ENCODE results near the gene CREB3L1. TPM values are rescaled to one million over a fixed set of nuclear protein-coding genes. Genes with fewer than 3 reads are reported as not detected.
"Not testable (repeated sequence)": the region's sequence is repeated elsewhere in the genome, so short reads cannot be mapped to it uniquely, and the experiment has no call there.

Gene CREB3L1
- total RNA-seq, 1 donor from 2014 or later = 0.41 TPM

GRCh38 chr11:46248289-46249102 is 29.0 kb upstream of the CREB3L1 start:
- no peak for DNase-seq (ENCODE audit: low spot score in 2 of 2)

DNA sequence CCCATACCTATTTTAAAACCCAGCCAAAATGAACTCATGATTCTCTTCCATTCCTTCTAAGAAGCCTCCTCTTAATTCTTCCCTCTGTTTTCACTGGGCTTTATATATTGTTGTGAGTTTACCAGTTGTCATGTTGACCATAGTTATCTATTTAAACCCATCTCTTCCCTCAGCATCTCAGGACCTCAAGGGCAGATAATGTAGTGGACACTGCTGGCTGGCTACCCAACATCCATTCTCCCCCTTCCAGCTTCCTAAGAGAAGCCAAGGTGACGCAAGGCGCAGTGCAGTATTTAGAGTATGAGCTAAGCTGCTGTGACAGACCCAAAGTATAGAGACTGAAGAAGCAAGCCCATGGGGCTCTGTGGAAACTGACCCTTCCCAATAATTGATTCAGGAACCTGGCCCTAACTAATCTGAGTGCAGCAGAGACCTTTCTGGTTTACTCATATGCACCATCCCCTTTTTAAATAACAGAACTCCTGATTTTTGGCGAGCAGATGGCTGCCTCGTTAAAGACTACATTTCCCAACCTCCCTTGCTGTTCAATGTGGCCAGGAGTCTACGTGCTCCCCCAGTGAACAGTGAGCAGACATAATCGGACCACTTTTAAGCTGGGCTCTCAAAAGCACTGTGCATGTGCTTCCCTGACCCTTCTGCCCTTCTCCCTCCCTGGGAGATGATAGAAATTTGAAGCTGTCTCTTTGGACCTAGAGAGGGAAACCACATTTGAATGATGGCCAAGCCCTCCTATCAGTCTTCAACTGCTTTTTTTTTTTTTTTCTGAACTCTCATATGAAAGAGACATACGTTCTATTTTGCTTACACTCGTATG is 28.1 kb upstream of the CREB3L1 start:
- DNase-seq (ENCODE audit: low spot score in 2 of 2) (no peak), FAIRE-seq (no peak)

More at GRCh38 chr11:46248289-46249102, 29.0 kb upstream of the CREB3L1 start:
- FAIRE-seq = no peak

GRCh38 chr11:46249938-46250744 is 27.3 kb upstream of the CREB3L1 start:
- FAIRE-seq (no peak), DNase-seq (ENCODE audit: low spot score in 2 of 2) (no peak)

GRCh38 chr11:46250745-46251052 is 26.8 kb upstream of the CREB3L1 start:
- no peak for FAIRE-seq
- DNase-seq (ENCODE audit: low spot score in 2 of 2) = no peak

DNA sequence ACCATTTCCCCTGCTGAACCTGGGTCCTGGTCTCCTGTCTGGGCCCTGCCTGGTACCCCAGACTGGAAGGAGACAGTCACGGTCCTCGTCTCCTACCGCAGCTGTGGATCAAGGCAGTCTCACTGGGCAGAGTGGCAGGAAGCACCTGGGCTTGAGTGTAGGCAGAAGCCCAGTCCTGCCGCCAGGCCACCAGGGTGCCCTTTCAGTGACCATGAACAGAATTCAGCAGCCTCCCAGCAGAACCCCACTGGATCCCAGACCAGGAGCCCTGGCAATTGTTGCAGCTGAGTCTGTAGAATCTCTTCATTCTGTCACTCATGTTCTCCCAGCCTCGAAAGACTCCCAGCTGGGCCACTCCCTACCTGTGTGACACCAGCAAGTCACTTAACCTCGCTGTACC is 25.5 kb upstream of the CREB3L1 start:
- no peak for DNase-seq (ENCODE audit: low spot score in 2 of 2)
- FAIRE-seq = no peak

- FAIRE-seq = no peak
These were observed 25.0 kb upstream of the CREB3L1 start for GRCh38 chr11:46252373-46252914.

GRCh38 chr11:46253258-46254132 is 24.0 kb upstream of the CREB3L1 start:
- DNase-seq (ENCODE audit: low spot score in 2 of 2) (no peak), FAIRE-seq (no peak)

More at GRCh38 chr11:46252373-46252914, 25.0 kb upstream of the CREB3L1 start:
- DNase-seq (ENCODE audit: low spot score in 2 of 2) = no peak

DNA sequence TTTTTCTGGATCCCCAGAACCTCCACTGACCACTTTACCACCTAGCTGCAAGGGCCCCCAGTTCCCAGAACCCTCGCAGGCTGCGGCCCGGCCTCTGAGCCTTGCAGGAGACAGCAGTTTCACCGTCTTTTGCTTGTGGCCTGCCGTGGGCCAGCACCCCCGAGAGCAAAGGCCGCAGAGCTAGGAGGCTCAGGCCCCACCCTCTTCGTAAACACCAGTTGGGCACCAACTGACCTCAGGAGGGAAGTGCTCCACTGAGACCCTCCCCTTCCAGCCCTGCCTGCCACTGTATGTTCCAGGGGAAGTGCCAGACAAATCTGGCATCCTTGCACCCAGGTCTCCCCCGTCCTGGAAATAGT is 23.4 kb upstream of the CREB3L1 start:
- DNase-seq (ENCODE audit: low spot score in 2 of 2) = no peak
- FAIRE-seq = no peak

GRCh38 chr11:46256540-46257001 is 20.9 kb upstream of the CREB3L1 start:
- DNase-seq (ENCODE audit: low spot score in 2 of 2) (no peak), FAIRE-seq (no peak)

DNA sequence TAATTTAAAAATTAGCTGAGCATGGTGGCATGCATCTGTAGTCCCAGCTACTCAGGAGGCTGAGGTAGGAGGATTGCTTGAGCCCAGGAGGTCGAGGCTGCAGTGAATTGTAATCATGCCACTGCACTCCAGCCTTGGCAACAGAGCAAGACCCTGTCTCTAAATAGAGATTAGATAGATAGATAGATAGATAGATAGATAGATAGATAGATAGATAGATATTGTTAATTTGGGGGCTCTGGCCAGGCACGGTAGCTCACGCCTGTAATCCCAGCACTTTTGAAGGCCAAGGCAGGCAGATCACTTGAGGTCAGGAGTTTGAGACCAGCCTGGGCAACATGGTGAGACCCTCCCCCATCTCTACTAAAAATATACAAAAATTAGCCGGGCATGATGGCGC is 18.1 kb upstream of the CREB3L1 start:
- not testable (repeated sequence) for DNase-seq (ENCODE audit: low spot score in 2 of 2); FAIRE-seq

DNA sequence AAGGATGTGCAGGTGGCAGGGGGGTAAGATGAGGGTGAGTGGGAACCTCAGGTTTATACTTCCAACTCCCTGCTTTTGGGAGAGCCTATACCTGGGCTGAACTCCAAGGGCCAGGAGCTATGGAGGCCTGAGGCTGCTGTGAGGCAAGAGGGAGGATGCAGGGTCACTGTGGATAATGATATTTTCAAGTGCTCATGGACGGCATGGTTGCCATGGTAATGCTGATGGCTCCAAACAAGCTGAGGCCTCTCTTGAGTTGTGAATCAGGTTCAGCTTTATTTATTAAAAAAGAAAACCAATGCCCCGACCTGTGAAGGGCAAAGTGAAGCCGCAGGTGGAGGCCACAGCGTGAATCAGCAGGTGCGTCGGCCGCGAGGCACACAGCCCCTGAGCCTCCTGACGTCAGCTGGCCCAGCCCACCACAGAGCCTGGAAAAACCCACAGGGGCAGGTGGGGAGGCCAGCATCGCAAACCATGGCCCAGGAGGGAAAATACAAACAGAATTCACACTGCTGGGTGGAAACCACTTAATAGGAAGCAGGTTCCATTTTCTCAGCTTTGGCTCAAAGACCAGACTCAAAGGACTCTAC is 17.4 kb upstream of the CREB3L1 start:
- no peak for DNase-seq (ENCODE audit: low spot score in 2 of 2)
- no peak for FAIRE-seq

- FAIRE-seq (no peak), DNase-seq (ENCODE audit: low spot score in 2 of 2) (no peak)
These were observed 14.3 kb upstream of the CREB3L1 start for GRCh38 chr11:46263120-46263519.

GRCh38 chr11:46264030-46264429 is 13.4 kb upstream of the CREB3L1 start:
- DNase-seq (ENCODE audit: low spot score in 2 of 2) (no peak), FAIRE-seq (no peak)

- FAIRE-seq (no peak), DNase-seq (ENCODE audit: low spot score in 2 of 2) (no peak)
These were observed 12.5 kb upstream of the CREB3L1 start for GRCh38 chr11:46264976-46265375.

- DNase-seq (ENCODE audit: low spot score in 2 of 2) (no peak), FAIRE-seq (no peak)
These were observed 11.7 kb upstream of the CREB3L1 start for GRCh38 chr11:46265764-46266163.

DNA sequence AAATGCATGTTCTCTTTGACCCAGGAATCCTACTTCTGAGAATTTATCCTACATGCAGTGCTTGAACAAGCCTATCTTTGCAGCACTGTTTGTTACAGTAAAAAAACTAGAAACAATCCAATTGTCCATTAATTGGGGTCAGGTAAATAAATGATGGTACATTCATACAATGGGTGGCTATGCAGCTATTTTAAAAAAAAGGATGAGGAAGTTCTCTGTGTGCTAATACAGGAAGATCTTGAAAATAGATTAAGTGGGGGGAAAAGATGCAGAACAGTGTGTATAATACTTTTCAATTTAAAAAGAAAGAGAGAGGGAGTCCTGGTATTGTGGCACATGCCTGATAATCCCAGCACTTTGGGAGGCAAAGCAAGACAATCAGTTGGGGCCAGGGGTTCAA is 9.5 kb upstream of the CREB3L1 start:
- DNase-seq (ENCODE audit: low spot score in 2 of 2) (no peak), FAIRE-seq (no peak)

DNA sequence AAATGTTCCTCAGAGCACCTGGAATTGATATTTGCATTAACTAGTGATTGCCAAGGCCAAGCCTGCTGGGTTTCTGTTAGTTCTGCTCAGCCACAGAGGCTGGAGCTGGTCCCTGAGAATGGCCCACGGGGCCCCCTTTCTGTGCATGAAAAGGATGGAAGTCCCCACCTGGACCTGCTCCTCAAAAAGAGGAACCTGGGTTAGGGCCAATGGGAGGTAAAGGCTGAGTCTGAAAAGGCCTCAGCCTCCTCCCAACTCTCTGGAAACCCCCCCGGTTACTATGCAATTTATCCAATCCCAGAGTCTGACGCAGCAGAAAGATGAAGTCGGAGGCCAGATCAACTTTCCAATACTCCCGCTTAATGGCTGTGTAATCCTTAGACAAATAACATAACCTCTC is 6.8 kb upstream of the CREB3L1 start:
- no peak for FAIRE-seq
- DNase-seq (ENCODE audit: low spot score in 2 of 2) = no peak

DNA sequence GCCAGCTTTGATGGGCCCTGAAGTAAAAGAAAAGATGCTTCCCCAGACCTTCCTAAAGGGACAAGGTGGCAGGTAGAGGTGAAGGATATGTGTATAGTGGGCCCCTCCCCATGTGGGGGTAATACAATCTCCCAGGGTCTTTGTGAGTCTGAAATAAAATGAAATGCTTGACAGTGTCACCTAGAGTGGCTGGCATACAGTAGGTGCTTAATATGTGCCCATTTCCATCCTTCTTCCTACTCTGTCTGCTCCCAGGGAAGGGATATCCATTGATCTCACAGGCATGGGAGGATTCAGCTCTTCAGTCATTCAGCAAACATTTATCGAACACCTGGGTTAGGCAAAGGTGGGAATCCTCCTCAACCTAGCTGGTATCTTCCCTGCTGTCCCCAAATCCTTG is 6.1 kb upstream of the CREB3L1 start:
- DNase-seq (ENCODE audit: low spot score in 2 of 2) (no peak), FAIRE-seq (no peak)
